ENCODE measurements around the gene COA1. TPM values are rescaled to one million over a fixed set of nuclear protein-coding genes. Genes with fewer than 3 reads are reported as not detected.
A peak's percentile ranks its signal among the peaks of the same experiment; 100 is the strongest.

The COA1 gene
- total and polyA plus RNA-seq, 9 of the 15 experiments (the other 6 are each of a cell fraction or from before 2014, with no cell fraction given) = 98.9 to 463 (median 181) TPM

DNA sequence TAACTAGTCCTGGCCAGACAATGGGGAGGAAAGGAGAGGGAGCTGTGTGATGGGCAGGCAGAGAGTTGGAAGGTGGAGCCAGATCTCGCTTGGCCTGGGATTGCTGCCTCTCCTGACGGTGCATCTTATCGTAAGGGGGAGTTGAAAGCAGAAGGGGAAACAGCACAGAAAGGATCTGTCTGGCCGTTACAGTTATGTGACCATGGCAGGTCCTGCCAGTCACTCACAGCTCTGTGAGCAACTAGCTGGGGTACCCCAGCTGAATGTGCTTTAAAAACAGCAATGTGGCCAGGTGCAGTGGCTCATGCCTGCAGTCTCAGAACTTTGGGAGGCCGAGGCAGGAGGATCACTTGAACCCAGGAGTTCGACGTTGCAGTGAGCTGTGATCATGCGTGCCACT lies 37.2 kb upstream of the COA1 start (continued):
- TF ChIP-seq, protein P1, sequence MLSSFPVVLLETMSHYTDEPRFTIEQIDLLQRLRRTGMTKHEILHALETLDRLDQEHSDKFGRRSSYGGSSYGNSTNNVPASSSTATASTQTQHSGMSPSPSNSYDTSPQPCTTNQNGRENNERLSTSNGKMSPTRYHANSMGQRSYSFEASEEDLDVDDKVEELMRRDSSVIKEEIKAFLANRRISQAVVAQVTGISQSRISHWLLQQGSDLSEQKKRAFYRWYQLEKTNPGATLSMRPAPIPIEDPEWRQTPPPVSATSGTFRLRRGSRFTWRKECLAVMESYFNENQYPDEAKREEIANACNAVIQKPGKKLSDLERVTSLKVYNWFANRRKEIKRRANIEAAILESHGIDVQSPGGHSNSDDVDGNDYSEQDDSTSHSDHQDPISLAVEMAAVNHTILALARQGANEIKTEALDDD (IDR thresholded peaks at IDR 0.05) = peak; percentile 59
- TF ChIP-seq, protein P2, sequence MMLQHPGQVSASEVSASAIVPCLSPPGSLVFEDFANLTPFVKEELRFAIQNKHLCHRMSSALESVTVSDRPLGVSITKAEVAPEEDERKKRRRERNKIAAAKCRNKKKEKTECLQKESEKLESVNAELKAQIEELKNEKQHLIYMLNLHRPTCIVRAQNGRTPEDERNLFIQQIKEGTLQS (IDR thresholded peaks at IDR 0.05) = no peak
- TF ChIP-seq, protein P2 (CRISPR knock-in tag; conservative IDR thresholded peaks at IDR 0.05) = no peak
- TF ChIP-seq BRD9 (IDR thresholded peaks at IDR 0.05; ENCODE audit: low read depth, partially characterized antibody) = no peak
- no peak for TF ChIP-seq STAT5A (IDR thresholded peaks at IDR 0.05; ENCODE audit: borderline replicate concordance, low read length)
- TF ChIP-seq RBBP5 (IDR thresholded peaks at IDR 0.05; ENCODE audit: borderline replicate concordance, insufficient read depth, low read length, poor library complexity, severe bottlenecking) = no peak
- TF ChIP-seq KAT8 (IDR thresholded peaks at IDR 0.05; ENCODE audit: low read depth) = no peak
- no peak for TF ChIP-seq NFIC (IDR thresholded peaks at IDR 0.05)
- no peak for TF ChIP-seq SMARCA5 (IDR thresholded peaks at IDR 0.05)
- TF ChIP-seq ZNF766 (CRISPR knock-in tag; conservative IDR thresholded peaks at IDR 0.05) = no peak
- TF ChIP-seq, protein P3, sequence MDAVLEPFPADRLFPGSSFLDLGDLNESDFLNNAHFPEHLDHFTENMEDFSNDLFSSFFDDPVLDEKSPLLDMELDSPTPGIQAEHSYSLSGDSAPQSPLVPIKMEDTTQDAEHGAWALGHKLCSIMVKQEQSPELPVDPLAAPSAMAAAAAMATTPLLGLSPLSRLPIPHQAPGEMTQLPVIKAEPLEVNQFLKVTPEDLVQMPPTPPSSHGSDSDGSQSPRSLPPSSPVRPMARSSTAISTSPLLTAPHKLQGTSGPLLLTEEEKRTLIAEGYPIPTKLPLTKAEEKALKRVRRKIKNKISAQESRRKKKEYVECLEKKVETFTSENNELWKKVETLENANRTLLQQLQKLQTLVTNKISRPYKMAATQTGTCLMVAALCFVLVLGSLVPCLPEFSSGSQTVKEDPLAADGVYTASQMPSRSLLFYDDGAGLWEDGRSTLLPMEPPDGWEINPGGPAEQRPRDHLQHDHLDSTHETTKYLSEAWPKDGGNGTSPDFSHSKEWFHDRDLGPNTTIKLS (IDR thresholded peaks at IDR 0.05; ENCODE audit: borderline replicate concordance, low read depth) = no peak
- TF ChIP-seq RAD21 (CRISPR knock-in tag; conservative IDR thresholded peaks at IDR 0.05 in 1 of 2, IDR thresholded peaks at IDR 0.05 in 1 of 2) = peak in 1 of 2 experiments; percentile 13; a peak in 1 of 4 replicates
- TF ChIP-seq, protein P4, sequence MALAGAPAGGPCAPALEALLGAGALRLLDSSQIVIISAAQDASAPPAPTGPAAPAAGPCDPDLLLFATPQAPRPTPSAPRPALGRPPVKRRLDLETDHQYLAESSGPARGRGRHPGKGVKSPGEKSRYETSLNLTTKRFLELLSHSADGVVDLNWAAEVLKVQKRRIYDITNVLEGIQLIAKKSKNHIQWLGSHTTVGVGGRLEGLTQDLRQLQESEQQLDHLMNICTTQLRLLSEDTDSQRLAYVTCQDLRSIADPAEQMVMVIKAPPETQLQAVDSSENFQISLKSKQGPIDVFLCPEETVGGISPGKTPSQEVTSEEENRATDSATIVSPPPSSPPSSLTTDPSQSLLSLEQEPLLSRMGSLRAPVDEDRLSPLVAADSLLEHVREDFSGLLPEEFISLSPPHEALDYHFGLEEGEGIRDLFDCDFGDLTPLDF (CRISPR knock-in tag; IDR thresholded peaks at IDR 0.05) = no peak
- TF ChIP-seq, protein P5, sequence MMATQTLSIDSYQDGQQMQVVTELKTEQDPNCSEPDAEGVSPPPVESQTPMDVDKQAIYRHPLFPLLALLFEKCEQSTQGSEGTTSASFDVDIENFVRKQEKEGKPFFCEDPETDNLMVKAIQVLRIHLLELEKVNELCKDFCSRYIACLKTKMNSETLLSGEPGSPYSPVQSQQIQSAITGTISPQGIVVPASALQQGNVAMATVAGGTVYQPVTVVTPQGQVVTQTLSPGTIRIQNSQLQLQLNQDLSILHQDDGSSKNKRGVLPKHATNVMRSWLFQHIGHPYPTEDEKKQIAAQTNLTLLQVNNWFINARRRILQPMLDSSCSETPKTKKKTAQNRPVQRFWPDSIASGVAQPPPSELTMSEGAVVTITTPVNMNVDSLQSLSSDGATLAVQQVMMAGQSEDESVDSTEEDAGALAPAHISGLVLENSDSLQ (IDR thresholded peaks at IDR 0.05) = peak; percentile 92
- TF ChIP-seq CTBP1 (IDR thresholded peaks at IDR 0.05; ENCODE audit: borderline replicate concordance) = 0 out of 2 replicates have a peak, but pooled peaks have one; percentile 34
